SK-N-DZ (cell line): ENCODE data around the gene CT45A6. TPM values are rescaled to one million over a fixed set of nuclear protein-coding genes. Genes with fewer than 3 reads are reported as not detected.
"Not testable (repeated sequence)": the region's sequence is repeated elsewhere in the genome, so short reads cannot be mapped to it uniquely, and the experiment has no call there.

Source experiments
- DNase-seq: peaks from one replicate; pipeline ENCODE4 v3.0.0-alpha.2; 2015; ENCODE audit warnings: low spot score
- polyA plus RNA-seq, 2 experiments: library from polyadenylated mRNA; depleted of rRNA; stranded (reverse); fragments of >200 nt; gene quantifications; 2 replicates each; pipeline ENCODE4 v1.2.3, GENCODE V29; 2014

The CT45A6 gene
- not detected in 2 replicates for polyA plus RNA-seq (2014; cell fraction: cytosol; rRNA removed)
- not detected in 2 replicates for polyA plus RNA-seq (2014; cell fraction: nucleus; rRNA removed)

GRCh38 chrX:135802687-135803086 is at the start of gene CT45A6:
TSS of gene CT45A6 (minus strand) at chrX:135802787. CDS start at chrX:135798993, 3,794 bp downstream.
- DNase-seq = not testable (repeated sequence)

DNA sequence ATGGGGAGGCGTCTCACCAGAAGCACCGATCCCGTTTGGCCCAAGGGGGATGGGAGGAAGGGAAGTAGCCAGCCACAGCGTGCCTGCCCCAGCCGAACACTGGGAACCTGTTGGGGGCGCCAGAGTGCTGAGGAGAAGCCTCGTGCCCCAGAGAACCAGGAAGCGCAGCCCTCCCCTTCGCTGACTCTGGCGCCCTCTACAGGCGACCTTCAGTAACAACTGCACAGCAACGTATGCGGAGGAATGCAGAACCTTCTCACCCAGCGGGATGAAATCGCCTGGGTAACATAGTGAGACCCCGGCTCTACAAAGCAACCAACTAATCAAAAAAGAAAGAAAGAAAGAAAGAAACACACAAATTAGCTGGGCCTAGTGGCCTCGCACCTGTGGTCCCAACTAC is 34.6 kb upstream of the CT45A6 start, which contains the start of gene CT45A7:
Gene CT45A7 (minus strand): TSS at position 101 of the 400 bp plus-strand sequence. CDS start 3,747 bp downstream, outside the sequence.
- DNase-seq = not testable (repeated sequence)

DNA sequence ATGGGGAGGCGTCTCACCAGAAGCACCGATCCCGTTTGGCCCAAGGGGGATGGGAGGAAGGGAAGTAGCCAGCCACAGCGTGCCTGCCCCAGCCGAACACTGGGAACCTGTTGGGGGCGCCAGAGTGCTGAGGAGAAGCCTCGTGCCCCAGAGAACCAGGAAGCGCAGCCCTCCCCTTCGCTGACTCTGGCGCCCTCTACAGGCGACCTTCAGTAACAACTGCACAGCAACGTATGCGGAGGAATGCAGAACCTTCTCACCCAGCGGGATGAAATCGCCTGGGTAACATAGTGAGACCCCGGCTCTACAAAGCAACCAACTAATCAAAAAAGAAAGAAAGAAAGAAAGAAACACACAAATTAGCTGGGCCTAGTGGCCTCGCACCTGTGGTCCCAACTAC is 17.3 kb upstream of the CT45A6 start, which contains the start of gene CT45A2:
Gene CT45A2 (minus strand): TSS at position 101 of the 400 bp plus-strand sequence. CDS start 3,747 bp downstream, outside the sequence.
- not testable (repeated sequence) for DNase-seq

DNA sequence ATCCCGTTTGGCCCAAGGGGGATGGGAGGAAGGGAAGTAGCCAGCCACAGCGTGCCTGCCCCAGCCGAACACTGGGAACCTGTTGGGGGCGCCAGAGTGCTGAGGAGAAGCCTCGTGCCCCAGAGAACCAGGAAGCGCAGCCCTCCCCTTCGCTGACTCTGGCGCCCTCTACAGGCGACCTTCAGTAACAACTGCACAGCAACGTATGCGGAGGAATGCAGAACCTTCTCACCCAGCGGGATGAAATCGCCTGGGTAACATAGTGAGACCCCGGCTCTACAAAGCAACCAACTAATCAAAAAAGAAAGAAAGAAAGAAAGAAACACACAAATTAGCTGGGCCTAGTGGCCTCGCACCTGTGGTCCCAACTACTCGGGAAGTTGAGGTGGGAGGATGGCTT is 17.2 kb downstream of the CT45A6 start, which contains the start of gene CT45A5:
Gene CT45A5 (minus strand): TSS at position 101 of the 400 bp plus-strand sequence. CDS start 3,774 bp downstream, outside the sequence.
- DNase-seq = not testable (repeated sequence)

GRCh38 chrX:135768091-135768490 is 34.5 kb downstream of the CT45A6 start, which contains the start of gene CT45A3:
TSS of gene CT45A3 (minus strand) at chrX:135768191. CDS start at chrX:135764444, 3,747 bp downstream.
- DNase-seq = not testable (repeated sequence)

DNA sequence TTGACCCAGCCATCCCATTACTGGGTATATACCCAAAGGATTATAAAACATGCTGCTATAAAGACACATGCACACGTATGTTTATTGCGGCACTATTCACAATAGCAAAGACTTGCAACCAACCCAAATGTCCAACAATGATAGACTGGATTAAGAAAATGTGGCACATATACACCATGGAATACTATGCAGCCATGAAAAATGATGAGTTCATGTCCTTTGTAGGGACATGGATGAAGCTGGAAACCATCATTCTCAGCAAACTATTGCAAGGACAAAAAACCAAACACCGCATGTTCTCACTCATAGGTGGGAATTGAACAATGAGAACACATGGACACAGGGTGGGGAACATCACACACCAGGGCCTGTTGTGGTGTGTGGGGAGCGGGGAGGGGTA is 57.8 kb downstream of the CT45A6 start:
- not testable (repeated sequence) for DNase-seq
